NCI-H82 treated with DMSO at 0.1 percent for 48 hours (cell line): ENCODE measurements around the gene SEMA6B.
A peak's percentile ranks its signal among the peaks of the same experiment; 100 is the strongest.

Experiments used
- DNase-seq: peaks from one replicate; lab custom pipeline; 2025; ENCODE audit not compliant: unreplicated experiment; lab: John Stamatoyannopoulos, UW

The SEMA6B gene

DNA sequence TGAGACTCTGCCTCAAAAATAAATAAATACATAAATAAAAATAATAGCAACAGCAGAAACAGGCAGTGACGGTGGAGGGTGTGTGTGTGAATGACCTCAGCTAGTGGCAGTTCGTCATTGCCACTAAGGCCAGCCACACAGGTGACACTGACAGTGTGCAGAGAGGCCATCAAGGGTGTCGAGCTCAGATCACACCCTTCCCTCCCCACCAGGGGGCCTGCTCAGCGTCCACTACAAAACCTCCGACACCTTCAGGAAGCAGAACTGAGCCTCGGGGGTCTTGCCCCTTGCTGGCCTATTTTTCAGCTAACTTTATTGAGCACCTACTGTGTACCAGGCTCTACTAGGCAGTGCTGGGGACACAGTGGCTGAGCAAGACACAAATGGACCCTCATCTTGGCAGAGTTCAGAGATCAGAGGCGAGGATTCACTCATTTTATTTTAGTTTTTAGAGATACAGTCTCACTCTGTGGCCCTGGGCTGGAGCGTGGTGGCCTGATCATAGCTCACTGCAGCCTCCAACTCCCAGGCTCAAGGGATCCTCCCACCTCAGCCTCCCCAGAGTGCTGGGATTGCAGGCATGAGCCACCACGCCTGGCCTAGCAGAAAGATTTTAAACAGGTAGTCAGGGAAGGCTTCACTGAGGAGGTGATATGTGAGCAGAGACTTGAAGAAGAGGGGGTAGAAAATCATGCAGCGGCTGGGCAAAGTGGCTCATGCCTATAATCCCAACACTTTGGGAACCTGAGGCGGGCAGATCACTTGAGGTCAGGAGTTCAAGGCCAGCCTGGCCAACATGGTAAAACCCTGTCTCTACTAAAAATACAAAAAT, 30.3 kb upstream of the SEMA6B start:
- no peak for DNase-seq

DNA sequence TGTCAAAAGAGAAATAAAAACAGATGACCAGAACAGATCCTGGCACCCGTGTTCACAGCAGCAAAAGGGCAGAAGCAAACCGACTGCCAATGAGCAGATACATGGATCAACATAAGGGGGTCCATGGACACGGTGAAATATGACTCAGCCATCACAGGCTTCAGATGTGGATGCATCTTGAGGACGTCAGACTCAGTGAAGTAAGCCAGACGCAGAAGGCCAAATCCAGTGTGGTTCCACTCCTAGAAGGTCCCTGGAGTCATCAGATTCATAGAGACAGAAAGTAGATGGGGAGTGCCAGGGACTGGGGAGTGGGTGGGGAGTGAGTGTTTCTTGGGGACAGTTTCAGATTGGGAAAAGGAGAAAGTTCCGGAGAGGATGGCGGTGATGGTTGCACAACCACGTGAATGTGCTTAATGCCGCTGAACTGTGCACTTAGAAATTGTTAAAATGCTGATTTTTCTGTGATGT, 28.8 kb upstream of the SEMA6B start:
- no peak for DNase-seq

DNA sequence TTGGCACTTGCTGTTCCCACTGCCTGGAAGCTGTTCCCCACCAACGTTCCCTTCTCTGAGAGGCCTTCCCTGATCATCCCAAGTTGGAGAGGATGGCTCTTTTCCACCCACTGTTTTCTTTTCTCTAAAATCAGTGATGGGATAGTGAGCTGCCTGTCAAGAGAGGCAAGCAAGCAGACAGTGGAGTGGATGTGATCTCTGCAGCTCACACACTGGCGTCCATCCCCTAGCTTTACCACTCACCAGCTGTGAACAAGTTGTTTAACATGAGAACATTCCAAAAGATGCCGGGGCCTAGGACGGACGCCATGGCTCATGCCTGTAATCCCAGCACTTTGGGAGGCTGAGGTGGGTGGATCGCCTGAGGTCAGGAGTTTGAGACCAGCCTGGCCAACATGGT, 28.0 kb upstream of the SEMA6B start:
- DNase-seq, result no peak

DNA sequence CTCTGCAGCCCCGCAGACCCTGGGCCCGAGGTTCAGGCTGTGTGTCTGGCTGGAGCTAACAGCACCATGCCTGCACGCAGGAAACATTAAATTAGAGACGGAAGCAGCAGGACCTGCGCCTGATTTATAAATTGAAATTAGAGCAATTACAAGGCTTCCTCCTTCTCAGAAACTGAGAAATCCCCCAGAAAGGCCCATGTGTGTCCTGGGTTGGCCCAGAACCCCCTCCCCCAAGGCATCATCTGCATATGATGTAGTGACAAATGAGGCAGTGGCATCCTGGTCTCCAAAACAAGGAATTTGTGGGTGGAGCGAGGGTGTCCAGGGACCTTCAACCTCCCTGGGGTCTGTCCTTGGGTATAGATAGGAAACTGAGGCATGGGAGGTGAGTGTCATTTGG, 27.2 kb upstream of the SEMA6B start:
- DNase-seq, result no peak

DNA sequence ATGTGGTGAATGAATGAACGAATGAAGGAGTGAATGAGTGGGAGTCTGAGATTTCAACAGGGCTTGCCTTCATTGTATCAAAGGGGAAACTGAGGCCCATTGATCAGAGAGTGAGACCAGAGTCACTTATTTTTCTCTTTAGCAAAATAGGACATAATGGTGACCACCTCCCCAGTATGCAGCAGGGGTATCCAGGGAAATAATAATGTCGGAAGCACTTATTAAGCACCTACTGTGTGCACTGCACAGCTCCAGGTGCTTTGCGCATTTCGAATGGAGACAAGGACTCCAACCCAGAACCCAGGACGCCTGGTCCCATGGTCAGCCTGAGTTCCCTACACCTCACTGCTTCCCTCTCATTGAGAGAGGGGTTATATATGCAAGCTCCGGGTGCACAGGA, 26.8 kb upstream of the SEMA6B start:
- no peak for DNase-seq

DNA sequence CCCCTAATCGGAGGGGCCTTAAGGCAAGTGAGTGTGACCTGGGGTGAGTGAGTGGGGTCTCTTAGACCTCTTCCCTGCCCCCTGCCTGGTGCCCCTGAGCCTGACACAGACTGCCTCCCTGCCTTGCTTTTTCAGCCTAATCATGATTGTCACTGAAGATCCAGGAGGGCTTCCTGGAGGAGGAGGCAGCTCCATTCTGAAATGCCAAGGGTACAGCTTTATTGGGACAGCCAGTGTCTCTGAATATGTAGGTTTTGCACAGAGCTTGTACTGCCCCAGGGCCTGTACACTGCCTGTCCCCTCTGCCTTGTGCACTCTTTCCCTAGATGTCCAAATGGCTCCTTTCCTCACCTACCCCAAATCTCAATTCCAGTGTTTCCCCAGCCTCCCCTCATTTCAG, 26.1 kb upstream of the SEMA6B start:
- DNase-seq, result no peak

DNA sequence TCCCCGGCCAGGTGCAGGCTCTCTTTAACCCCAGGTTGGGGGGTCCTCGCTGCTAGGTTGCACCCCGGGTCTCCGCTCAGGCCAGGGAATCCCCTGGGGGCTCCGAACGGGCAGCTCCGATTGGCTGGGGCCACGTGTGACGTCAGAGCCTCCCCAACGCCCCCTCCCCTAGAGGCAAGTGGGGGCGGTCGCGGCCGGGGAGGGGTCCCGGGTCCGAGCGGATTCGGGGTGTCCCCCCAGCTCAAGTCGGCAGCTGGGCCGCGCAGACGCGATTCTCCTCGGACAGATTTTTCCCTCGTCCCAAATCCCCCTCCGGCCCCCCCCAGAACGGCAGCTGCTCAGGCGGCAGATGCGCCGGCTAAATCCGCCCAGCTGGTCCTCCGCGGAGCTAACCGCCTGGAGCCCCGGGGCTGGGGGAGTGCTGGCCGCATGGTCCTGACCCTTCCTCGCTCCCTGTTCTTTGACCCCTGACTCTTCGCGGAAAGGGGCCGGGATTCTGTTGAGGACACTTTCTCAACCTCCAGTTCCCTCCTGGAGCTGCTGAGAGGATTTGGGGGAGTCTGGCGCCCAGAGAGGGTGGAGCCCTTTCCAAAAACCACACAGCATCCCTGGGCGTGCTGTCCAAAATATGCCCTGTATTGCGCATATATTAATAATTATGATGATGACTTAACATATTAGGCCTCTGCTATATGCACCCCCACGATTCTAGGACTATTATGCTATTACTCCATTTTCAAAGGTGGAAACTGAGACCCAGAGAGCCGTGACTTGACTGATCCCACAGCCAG, 25.4 kb upstream of the SEMA6B start:
- peak; percentile 26 for DNase-seq

DNA sequence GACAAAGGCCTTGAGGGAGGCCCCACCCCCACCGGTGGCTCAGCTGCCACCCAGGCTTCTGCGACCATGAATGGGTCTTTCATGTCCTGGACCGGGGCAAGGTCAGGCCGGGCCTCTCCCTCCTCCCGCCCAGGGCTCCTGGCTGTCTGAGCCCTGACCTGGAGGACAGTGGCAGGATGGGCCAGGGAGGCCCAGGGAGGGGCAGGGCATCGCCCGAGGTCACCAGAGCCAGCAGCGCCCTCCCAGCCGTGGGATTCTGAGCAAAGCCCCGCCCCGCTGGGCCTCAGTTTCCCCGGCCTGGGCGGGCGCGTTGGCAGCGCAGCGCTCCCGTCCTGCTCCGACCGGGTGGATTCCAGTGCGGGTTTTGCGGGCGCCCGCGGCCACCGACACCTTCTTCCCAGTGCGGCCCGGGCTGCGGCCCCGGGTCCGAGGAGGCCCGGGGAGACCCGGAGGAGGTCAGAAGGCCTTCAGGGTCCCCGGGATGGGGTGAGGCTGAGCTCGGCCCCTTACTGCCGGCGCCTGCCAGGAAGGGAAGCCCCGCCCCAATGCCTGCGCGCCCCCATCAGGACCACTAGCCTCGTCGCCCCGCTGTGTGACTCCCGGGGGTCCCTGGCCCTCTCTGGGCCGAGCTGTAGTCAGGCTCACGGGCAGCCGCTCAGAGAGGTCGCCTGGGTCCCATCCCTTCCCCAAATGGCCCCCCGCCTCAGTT, 24.6 kb upstream of the SEMA6B start:
- DNase-seq, result no peak

DNA sequence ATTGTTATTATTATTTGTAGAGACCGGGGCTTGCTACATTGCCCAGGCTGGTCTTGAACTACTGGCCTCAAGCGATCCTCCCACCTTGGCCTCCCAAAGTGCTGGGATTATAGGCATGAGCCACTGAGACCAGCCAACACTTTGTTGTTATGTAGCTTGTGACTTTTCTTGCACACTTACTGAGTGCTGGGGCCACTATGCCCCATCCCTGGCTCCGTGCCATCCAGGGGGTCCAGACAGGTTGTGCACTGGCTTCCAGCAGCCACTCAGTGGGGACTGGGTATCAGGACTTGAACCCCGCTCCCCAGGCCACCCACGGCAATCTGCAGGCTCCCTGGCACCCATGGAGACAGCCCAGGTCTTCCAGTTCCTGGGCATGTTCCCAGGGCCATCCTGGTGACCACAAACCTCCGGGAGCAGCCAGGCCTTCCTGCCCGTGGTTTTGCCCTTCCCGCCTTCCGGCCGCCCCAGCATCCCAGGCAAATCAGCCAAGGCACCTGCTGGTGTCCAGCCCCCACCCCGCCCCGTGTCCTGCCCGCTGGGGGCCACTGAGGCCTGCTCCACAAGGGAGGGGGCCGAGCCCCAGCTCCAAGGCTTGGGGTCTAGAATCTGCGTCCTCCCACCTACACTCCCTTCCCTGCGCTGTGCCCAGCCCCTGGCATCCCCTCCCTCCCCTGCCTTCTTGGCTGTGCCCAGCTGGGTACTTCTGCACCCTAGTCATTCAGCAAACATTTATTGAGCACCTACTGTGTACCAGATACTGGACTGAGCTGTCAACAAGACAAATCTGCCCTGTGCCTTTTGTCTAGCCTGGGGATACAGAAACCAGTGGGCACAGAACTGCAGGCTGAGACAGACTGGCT, 23.7 kb upstream of the SEMA6B start:
- no peak for DNase-seq

DNA sequence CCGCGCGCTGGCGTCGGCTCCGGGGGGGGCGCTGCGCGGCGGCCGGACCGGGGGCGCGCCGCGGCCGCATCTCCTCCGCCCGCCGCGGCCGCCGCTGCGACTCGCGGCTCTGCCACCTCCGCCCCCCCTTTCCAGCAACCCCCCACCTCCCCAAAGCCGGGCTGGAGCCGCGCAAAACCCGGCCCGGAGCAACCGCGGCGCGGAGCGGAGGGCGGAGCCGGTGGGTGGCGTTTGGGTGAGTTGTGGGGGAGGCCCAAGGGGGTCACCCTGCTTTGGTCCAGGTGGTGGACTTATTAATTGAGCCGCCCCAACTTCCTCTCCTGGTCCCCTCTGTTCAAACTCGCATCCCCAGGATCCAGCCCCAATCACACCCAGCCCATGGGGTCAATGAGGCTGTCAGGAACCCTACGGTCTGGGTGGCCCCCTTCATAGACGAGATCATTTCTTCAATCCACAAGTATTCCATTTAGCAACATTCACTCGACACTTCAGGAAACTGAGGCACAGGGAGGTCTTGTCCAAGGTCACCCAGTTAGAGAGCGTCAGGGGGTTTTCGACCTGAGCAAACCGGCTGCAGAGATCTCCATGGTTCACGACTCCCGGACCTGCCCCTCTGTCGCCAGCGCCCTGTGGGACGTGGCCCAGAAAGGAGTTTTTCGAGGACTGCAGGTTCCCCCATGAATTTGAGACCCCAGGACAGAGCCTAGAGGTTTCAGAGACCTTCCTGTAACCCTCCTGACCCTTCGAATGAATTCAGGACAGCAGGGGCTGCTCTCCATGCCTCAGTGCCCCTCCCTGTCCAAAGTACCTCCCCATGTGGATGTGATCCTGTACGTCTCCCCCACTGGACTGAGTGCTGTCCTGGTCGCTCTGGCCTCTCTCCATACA, 22.4 kb upstream of the SEMA6B start:
- DNase-seq, result no peak

DNA sequence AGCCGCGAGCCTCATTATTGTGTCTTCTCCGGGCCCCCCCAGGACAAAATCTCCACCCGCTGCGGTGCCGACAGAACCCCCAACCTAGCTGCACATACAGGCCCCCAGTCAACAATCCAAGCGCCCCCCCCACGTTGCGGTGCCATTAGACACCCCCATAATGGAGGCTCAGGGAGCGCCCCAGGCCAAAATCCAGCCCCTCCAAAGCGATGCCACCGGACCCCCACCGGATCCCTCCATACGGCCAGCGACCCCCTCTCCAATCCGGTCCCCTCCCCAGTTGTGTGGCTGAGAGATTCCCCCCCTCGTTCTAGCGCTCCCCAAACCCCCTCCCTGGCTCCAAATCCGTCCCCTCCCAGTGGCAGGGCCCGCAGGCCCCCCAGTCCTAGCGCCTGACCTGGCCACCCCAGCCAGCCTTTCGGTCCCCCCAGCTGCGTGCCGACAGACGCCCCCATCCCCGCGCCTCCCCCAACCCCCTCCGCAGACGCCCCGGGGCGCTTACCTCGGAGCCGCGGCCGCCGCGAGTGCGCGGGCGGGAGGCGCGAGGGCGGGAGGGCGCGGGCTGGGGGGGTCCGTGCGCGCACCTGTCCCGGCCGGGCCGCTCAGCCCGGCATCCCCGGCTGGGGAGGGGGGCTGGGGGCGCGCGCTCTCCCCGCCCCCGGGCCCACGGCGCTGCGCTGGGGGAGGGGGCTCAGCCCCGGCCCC, 21.6 kb upstream of the SEMA6B start:
- DNase-seq, result no peak

DNA sequence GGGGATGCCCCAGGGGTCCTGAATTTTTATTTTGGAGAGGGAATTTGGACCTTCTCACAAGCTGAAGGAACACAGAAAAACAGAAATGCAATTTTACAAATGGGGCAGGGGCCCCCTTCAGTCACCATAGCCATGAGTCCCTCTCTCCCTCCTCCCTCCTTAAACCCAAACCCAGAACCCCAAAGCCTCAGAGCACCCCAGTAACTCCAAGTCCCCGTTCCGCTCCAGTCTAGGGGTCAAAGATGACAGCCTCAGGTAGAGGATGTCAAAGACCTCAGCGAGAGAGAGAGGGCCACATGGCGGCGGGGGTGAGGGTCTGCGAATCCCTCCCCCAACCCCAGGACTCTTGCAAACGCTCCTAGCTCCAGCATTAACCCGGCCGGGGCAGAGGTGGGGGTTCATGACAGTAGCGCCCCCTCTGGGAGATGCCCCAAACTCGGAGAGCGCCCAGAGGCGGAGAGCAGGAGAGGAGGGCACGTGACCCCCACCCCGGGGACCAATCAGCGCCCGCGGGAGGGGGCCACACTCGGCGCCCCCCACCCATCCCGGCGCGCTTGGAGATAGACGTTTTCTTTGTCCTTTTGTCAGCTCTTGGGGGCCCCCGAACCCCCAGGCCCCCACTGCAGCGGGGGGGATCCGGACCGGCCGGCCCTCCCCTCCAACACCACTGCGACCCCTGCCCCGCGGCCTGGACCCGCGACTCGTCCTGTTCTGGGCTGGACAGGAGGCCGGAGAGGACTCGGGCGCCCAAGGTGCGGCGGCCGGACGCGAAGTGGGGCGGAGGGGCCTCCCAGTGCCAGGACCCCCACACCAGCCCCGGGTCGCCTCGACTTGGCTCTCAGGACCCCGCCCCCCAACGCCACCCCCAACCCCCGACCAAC, 20.8 kb upstream of the SEMA6B start:
- DNase-seq, result no peak

DNA sequence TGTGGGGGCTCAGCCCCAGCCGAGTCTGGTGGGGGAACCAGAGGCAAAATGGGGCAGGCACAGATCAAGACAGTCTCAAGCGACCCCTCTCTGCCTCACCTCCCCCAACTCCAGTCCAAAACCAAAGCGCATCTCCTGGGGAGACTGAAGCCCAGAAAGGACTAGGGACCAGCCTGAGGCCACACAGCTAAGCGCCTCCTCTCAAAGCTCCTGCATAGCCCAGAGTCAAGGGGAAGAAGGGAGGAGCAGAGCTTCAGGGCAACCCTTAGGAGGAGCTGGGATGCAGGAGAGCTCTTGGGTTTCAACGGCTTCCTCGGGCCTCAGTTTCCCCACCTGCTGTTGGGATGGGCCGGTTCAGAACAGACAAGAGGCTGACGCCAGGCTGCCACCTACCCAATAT, 19.9 kb upstream of the SEMA6B start:
- no peak for DNase-seq

DNA sequence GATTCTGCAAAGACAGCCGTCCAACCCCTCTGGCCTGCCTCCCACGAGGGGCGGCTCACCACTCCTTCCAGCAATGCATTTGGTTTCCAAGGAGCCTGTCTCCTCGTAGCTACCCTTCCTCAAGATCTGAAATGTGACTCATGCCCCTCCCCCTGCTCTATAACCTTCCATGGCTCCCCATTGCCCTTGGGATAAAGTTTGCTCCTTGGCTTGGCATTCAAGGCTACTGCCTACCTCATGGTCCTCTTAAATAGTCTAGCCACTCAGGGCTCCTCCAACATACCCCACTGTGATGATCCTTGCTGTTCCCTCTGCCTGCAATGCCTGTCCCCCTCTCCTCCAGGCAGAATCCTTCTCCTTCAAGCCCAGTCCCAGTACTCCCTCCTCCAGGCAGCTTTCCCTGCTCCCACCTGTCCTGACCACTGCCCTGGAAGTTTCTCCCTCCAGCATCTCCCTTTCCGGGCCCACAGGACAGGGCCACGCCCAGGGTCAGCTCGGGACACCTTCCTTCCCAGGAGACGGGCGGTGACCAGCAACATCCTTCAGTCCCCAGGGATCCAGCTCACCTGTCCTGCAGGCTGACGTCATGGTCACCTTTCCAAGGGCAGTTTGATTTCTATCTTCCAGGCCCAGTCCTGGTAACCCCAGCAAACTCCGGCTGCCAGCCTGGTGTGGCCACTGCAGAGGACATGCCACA, 19.2 kb upstream of the SEMA6B start:
- no peak for DNase-seq

DNA sequence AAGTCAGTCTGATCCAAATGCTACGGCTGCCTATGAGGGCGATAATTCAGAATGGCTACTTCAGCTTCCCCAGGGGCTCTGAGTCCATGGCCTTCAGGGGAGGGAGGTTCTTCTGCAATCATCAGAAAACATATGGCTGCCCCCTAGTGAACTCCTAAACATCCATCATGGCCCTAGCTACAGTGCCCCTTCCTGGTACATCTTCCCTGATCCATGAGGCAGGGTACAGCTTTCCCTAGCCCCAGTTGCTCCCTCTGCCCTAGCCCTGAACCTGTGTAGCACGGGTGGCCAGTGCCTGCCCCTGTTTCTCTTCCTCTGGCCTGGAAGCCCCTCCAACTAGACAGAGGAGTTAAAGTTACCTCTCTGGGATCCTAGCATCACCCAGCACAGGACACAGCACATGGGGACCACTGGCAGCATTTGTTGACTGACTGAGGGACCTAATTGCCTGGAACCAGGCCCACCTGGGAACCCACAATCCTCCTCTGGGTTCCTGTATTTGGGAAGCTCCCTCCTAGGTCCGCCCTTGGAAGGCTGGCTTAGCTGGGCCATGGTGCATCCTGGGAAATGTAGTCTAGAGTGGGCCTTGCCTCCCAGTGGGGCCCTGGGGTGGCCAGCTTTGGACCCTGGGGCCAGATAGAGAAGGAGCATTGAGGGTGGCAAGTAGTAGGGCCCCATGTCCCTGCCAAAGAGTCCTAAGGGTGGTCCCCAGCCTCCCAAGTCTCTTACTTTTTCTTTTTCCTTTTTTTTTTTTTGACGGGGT, 17.7 kb upstream of the SEMA6B start:
- no peak for DNase-seq

DNA sequence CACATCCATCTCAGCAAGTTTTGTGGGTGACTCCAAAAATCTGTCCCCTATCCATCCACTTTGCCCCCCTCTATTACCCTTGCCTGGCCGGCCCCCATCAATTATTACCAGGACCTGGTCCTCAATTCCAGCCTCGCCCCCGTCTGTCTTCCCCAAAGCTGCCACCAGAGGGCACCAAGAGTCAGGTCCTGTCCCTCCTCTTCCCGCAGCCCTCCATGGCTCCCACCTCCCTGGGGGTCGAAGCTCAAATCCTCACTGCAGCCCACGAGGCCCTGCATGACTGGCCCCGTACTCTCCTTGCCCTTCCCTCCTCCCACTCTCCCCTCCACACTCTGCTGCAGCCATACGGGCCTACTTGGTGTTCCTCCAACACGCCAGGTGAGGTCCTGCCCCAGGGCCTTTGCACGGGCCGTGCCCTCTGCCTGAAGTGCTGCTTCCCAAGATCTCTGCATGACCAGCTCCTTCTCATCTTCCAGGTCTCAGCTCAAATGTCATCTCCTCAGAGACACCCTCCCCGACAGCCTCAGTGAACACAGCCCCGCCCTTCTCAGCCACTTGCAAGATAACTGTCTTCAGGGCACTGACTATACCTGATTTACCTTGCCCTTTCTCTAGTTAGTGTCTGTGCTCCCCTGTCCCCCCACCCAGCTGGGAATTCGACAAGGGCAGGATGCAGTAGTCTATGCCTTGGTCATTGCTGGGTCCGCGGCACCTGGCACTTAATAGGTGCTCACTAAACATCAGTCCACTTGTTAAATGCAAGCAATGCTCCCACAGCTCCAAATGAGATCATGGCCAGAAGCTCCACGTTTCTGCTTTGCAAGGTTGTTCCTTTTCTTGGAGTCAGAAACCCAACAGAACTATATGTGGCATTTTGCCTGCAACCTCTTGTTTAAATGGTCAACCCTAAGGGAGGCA, 16.8 kb upstream of the SEMA6B start:
- DNase-seq, result no peak
